HG02970 (cell line): ENCODE data around the gene WDR93.
"Not testable (repeated sequence)": the region's sequence is repeated elsewhere in the genome, so short reads cannot be mapped to it uniquely, and the experiment has no call there.

ENCODE experiments used
- ATAC-seq: cut with Tn5 transposase; IDR thresholded peaks from one replicate; pipeline ENCODE4 v1.9.1; 2021; ENCODE audit warnings: mild to moderate bottlenecking, moderate library complexity, moderate number of reproducible peaks; ENCODE audit not compliant: unreplicated experiment, low FRiP score

WDR93 gene

DNA sequence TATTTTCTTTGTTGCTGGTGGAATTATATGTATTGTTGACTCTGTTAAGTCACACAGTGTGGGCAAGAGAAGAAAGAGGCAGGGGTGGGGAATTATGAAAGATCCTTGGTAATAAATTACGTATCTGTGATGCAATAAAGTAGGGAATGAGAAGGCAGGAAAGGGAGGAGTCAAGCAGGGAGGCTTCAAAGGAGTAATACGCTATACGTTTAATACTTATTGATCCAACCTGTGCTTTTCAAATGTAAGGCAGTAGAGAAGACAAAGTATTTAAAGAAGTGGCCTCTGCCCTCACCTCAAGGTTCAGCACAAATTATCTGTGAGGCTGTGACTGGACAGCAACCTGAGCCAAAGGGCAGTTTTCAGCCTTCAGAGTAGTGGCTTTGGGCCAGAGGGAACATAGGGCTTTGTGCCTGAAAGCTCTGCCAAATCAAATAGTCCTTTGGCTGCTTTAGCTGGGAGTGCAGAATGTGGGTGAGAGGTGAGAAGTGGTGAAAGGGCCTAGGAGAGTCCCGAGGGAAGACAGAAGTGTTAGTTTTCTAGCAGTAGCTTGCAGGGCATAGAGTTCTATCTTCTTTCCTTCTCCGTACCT lies 10.2 kb upstream of the WDR93 start:
- no peak for ATAC-seq

- no peak for ATAC-seq
Observed at GRCh38 chr15:89681146-89681545, 9.5 kb upstream of the WDR93 start.

DNA sequence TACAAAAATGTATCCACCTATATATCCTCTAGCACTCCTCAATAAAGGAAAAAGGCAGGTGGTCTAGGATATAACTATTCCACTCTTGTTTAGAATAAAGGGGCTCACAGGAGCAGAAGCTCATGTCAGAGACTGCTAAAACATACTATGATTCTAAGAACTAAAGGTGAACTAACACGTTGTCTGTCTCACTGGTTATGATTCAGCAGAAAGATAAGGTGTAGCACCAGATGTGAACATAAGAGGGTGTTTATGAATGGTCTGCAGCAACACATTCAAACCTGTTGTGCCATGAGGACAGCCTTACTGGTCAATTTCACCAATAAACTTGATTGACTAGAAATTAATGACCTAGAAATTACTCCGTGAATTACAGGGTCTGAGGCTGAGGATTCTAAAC lies 4.6 kb upstream of the WDR93 start:
- no peak for ATAC-seq

DNA sequence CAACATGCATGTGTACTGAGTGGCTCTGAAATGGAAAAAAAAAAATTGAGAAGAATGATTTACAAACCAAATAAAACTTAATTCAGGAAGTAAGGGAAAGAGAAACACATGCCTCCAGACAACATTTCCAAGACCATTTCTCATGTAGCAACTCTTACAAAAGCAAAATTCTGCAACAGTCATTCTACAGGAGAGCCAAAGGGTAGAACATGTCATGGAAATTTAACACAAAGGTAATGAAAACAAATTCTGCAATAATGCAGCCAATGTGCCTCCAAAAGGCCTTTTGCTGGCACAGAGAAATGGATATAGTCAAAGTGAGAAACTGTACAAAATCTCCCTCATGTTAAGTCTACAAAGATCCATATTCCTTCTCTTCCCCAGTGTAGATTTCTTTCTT lies 4.1 kb upstream of the WDR93 start:
- ATAC-seq = no peak

GRCh38 chr15:89689930-89690275 lies 708 bp upstream of the WDR93 start:
- ATAC-seq = not testable (repeated sequence)

- no peak for ATAC-seq
Observed at GRCh38 chr15:89693091-89693490, 2.5 kb downstream of the WDR93 start.

- no peak for ATAC-seq
Observed at GRCh38 chr15:89693696-89694095, 3.1 kb downstream of the WDR93 start.

GRCh38 chr15:89695198-89695597 lies 4.6 kb downstream of the WDR93 start:
- ATAC-seq = no peak

- no peak for ATAC-seq
Observed at GRCh38 chr15:89704411-89704810, 13.8 kb downstream of the WDR93 start.

GRCh38 chr15:89707577-89707976 lies 17.0 kb downstream of the WDR93 start:
- no peak for ATAC-seq

DNA sequence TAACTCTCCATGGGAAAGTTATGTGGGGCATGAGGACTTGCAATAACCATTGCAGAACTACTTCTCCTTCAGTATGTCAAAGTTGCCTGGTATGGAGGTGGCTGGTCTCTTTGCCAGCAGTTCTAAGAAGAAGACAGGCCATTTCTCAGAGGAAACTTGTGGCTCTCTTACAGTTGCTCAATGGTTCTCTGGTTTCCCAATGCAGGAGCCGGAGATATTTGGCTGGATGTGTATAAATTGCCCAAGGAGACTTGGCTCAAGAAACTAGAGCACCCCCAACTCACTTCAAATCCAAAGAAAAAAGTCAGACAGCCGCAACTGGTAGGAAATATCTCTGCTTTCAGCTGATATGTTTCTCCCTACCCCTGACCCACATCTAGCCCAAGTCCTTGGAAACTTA lies 24.2 kb downstream of the WDR93 start:
- ATAC-seq = no peak

- no peak for ATAC-seq
Observed at GRCh38 chr15:89723031-89723430, 32.4 kb downstream of the WDR93 start.

DNA sequence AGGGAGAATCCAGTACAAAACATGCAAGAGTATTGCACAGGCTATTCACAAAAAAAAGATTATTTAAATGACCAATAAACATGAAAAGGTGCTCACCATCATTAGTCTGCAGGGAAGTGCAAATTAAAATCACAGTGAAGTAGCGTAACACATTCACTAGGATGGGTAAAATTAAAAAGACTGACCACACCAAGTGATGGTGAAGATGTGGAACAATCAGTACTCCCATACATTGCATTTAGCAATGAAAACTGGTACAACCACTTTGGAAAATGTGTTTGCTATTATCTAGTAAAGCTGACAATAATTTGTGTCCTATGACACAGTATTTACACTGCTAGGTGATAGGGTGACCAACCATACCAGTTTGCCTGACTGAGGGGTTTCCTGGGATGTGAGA lies 34.0 kb downstream of the WDR93 start:
- no peak for ATAC-seq

- no peak for ATAC-seq
Observed at GRCh38 chr15:89725064-89725463, 34.5 kb downstream of the WDR93 start.

GRCh38 chr15:89728254-89728653 lies 37.6 kb downstream of the WDR93 start:
- ATAC-seq = no peak

- no peak for ATAC-seq
Observed at GRCh38 chr15:89731275-89731674, 40.7 kb downstream of the WDR93 start.

DNA sequence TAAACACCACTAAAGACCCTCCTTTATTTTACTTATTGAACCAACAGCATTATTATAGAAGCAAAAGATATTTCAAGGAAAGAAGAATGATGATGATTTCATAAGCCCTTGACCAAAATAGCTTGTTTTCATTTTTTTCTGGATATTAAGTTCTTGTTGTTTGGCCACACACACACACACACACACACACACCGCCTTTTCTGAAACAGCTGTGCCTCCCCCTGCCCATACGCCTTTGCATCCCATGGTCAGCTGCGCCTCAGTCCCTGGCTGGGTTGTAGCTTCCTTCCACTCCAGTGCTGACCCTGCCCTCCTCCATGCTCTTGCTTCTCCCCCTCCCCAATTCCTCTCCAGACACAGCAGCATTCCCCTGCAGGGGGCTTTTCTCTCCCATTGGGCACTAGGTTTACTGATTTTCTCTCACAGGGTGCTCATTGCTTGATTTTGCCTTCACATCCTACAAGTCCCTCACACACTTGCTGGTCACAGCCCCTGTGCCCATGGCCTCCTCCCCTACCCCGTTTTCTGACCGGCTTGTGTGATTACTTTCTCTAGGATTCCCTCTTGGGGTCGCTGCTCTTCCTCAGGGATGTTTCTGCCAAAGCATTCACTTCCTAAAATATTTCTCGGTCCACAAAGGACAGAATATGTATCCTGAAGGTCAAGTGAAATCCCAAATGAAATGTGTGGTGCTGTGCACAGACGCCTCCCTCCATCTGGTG lies 42.0 kb downstream of the WDR93 start:
- no peak for ATAC-seq

DNA sequence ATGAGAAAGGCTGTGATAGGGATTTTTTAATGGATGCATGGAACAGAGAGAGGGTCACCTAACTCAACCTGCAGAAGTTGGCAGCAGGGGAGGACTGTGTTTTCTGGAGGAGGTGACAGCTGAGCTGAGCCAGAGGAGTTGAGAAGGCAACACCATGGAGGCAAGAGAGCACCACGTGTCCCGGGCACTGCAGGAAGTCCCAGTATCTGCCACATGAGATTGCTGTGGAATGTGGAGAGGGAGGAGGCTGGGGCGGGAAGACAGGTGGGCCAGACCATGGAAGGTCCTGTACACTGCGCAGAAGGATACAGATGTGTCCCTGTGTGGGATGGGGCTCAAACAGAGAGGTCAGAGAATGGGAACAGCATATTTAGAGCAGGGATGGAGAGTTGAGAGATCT lies 45.2 kb downstream of the WDR93 start:
- ATAC-seq = no peak

- peak; percentile 75 for ATAC-seq
Observed at GRCh38 chr15:89740137-89740536, 49.5 kb downstream of the WDR93 start.

DNA sequence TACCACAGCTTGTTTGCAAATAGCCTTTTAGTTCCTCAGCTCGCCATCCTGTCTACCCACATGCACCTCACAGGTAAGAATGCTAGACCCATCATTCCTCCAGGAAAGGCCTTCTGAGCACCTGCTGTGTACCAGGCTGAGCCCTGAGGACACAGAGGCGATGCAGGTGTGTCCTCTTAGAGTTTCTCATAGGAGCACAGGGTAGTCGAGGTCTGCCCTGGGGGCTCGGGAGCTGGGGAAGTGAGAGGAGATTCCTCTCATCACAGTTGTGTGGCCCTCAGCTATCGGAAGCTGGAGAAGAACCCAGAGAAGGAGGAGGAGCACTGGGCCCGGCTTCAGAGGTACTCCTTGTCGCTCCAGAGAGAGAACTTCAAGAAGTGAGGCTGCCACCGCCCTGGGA lies 52.4 kb downstream of the WDR93 start:
- ATAC-seq = no peak

- no peak for ATAC-seq
Observed at GRCh38 chr15:89743594-89743993, 53.0 kb downstream of the WDR93 start.

DNA sequence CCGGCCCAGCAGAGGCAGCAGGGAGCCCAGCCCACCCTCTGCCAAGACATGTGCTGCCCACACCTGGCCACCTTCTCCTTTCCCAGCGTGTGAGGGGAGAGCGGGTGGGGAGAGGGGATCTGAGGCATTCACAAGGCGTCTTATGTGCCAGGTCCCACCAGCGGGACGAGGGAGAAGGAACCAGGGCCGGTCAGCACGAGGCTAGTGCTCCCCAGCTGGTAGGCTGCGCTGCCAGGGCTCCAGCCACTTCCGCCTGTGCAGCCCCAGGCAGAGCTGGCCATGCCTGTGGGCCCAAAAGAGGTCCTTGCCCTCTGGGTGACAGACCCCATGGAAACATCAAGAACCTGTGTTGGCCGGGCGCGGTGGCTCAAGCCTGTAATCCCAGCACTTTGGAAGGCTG lies 54.5 kb downstream of the WDR93 start:
- ATAC-seq = no peak

DNA sequence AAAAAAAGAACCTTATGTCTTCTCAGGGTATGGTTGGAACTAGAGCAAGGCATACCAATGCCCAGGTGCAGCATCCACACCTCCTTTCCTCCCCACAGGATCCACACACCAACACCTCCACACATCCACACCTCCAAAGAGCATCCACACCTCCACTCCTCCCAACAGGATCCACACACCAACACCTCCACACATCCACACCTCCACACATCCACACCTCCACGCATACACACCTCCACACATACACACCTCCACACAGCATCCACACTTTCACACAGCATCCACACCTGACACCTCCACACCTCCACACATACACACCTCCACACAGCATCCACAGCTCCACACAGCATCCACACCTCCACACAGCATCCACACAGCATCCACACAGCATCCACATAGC lies 55.2 kb downstream of the WDR93 start:
- ATAC-seq = no peak
